Stimulated activated CD4-positive, alpha-beta T cell treated with anti-CD3 and anti-CD28 coated beads, TNF-alpha, amount 100 ng/mL, for 48 hours (primary cell): ENCODE data around the gene ZNF740.
A peak's percentile ranks its signal among the peaks of the same experiment; 100 is the strongest.
"Not testable (repeated sequence)": the region's sequence is repeated elsewhere in the genome, so short reads cannot be mapped to it uniquely, and the experiment has no call there.

Experiments
- DNase-seq, 3 donors: peaks; one replicate each; pipeline ENCODE4 v3.0.0-alpha.2; 2020; ENCODE audit warnings: low read depth in 3 of 3

Gene ZNF740

GRCh38 chr12:53194973-53195372, 14.5 kb downstream of the ZNF740 start:
- DNase-seq: no peak

GRCh38 chr12:53195516-53196420, 15.2 kb downstream of the ZNF740 start:
- DNase-seq: no peak

- no peak for DNase-seq
These were observed 16.0 kb downstream of the ZNF740 start for GRCh38 chr12:53196486-53196885.

GRCh38 chr12:53197011-53197640, 16.6 kb downstream of the ZNF740 start:
- DNase-seq: no peak

- DNase-seq: no peak
These were observed 18.1 kb downstream of the ZNF740 start for GRCh38 chr12:53198486-53199110.

- DNase-seq: no peak
These were observed 19.2 kb downstream of the ZNF740 start for GRCh38 chr12:53199700-53200099.

- DNase-seq: no peak
These were observed 19.6 kb downstream of the ZNF740 start for GRCh38 chr12:53200107-53200457.

- no peak for DNase-seq
These were observed 20.1 kb downstream of the ZNF740 start for GRCh38 chr12:53200458-53201176.

- no peak for DNase-seq
These were observed 20.6 kb downstream of the ZNF740 start for GRCh38 chr12:53201177-53201541.

GRCh38 chr12:53201639-53202038, 21.1 kb downstream of the ZNF740 start:
- DNase-seq: no peak

- DNase-seq: not testable (repeated sequence)
These were observed 21.8 kb downstream of the ZNF740 start for GRCh38 chr12:53202316-53202715.

GRCh38 chr12:53204351-53204750, 23.8 kb downstream of the ZNF740 start:
- no peak for DNase-seq

GRCh38 chr12:53205747-53206419, 25.4 kb downstream of the ZNF740 start:
- DNase-seq: peak; percentile 68 to 72 (median 70)

- no peak for DNase-seq
These were observed 26.5 kb downstream of the ZNF740 start, which contains the start of gene ITGB7 for GRCh38 chr12:53207042-53207441. Gene ITGB7, minus strand, starts transcription at chr12:53207251. Its CDS starts 6,808 bp downstream, at chr12:53200443.

GRCh38 chr12:53208435-53208834, 27.9 kb downstream of the ZNF740 start:
- no peak for DNase-seq

- no peak for DNase-seq
These were observed 28.4 kb downstream of the ZNF740 start for GRCh38 chr12:53208877-53209463.

GRCh38 chr12:53210843-53211242, 30.3 kb downstream of the ZNF740 start:
- DNase-seq: no peak

GRCh38 chr12:53211476-53212381, 31.2 kb downstream of the ZNF740 start:
- no peak for DNase-seq

- no peak for DNase-seq
These were observed 32.4 kb downstream of the ZNF740 start for GRCh38 chr12:53212931-53213330.

GRCh38 chr12:53213348-53213747, 32.8 kb downstream of the ZNF740 start:
- DNase-seq: peak; percentile 68 to 80 (median 73)
